NCI-H2107 treated with DMSO at 0.1 percent for 48 hours (cell line): ENCODE measurements around the gene ADCY1.
"Not testable (repeated sequence)": the region's sequence is repeated elsewhere in the genome, so short reads cannot be mapped to it uniquely, and the experiment has no call there.

Experiments used
- DNase-seq: peaks from one replicate; lab custom pipeline; 2025; ENCODE audit not compliant: unreplicated experiment; lab: John Stamatoyannopoulos, UW

ADCY1 gene

DNA sequence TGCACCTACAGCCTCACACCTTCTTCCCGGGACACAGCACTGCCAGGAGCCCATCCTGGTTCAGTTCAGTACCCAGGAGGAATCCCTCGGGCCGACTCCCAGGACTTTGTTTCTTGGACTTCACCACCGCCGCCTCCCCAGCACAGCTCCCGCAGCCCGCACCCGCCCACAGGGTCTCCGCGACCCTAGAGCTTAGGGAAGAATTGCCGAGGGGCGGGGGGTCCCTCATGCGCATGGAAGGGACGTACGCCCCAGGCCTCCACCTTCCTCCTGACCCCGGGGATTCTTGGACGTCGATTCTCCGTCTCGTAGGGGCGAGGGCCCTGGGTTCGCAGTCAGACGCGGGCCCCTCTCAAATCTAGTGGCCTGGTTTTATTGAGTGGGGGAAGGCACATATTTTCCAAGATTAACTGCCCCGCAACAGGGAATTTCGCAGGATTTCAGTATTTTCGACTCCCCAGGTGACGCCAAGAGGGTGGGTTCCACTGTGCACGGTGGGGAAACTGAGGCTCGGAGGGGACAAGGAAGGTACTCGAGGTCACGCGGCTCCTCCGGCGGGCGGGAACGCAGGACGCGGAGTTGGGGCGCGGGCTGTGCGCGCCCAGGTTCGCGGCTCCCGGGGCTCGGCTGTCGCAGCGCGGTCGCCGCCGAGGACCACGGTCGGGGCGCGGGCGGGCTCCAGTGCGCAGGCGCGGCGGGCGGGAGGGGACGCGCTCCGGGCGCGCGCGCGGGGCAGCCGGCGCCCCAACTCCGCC lies at the start of gene ADCY1:
TSS of gene ADCY1 (plus strand) at position 708 of the 755 bp plus-strand sequence. CDS start 176 bp downstream, outside the sequence.
- DNase-seq = no peak

DNA sequence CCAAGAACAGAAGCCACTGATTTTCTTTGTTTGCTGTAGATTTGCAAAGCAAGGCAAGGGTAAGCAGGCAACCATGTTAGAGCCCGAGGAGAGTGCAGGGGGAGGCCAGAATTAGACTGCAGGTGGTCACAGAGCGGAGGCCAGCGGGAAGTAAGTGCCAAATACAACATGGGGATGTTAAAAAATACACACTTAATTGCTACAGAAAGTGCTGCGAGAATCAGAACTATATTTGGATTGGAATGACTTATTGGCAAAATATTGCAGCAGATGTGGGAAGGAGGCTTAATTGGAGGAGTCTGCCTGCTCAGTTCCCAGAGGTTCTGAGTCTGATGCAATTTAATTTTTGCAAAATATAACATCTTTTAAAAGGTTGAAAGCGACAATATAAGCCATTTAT lies 49.7 kb upstream of the ADCY1 start:
- DNase-seq = no peak

DNA sequence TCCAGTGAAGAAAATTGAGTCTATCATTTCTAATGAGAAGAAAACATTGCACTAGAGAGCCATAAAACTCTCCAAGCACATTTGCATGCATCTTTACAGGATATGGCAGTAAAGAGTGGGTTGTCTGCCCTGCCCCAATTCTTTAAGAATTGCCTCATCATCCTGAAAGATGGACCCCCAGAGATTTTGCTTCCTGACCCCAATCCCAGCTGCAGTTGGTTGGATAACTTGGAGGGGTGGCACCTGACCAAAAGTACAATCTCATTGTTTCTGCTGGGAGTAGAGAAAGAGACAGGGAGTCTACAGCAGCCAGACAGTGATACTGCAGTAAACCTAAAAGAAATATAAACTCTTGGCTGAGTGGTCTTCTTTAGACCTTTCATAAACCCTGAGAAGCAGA lies 49.1 kb upstream of the ADCY1 start:
- DNase-seq = no peak

DNA sequence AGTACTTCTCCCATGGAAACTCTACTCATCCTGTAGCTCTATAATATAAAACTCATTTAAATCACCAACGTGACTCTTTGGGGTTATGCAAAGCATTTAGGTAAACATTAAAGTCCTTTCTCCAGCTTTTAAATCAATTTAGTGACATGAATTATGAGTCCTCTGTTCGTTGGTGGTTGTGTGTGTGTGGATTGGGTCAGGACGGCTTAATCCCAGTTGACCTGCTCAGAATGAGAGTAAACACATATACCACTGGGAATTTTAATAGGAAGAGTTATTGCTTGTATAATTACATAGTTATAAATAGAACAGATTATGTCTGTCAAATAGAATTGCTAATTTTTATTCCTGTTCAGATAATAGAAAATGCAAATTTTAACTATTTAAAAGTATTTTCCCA lies 30.7 kb upstream of the ADCY1 start:
- no peak for DNase-seq

DNA sequence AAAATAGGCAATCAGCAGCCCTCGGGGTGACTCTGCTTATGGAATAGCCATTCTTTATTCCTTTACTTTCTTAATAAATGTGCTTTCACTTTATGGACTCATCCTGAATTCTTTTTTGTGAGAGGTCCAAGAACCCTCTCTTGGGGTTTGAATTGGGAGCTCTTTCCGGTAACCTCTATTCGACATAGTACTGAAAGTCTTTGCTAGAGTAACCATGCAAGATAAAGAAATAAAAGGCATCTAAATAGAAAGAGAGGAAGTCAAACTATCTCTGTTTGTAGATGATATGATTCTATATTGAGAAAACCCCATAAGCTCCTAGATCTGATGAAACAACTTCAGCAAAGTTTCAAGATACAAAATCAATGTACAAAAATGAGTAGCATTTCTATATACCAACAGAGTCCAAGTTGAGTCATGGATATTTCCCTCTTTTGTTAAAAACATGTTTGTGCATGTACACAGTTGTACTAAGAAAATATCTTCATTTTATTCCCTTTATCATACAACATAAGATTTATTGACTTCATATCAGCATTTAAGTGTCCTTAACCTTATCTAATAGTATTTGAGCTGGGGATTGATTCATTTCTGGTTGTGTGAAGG lies 29.0 kb upstream of the ADCY1 start:
- DNase-seq = not testable (repeated sequence)

DNA sequence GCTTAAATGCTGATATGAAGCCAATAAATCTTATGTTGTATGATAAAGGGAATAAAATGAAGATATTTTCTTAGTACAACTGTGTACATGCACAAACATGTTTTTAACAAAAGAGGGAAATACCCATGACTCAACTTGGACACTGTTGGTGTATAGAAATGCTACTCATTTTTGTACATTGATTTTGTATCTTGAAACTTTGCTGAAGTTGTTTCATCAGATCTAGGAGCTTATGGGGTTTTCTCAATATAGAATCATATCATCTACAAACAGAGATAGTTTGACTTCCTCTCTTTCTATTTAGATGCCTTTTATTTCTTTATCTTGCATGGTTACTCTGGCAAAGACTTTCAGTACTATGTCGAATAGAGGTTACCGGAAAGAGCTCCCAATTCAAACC lies 25.3 kb upstream of the ADCY1 start:
- DNase-seq = not testable (repeated sequence)

DNA sequence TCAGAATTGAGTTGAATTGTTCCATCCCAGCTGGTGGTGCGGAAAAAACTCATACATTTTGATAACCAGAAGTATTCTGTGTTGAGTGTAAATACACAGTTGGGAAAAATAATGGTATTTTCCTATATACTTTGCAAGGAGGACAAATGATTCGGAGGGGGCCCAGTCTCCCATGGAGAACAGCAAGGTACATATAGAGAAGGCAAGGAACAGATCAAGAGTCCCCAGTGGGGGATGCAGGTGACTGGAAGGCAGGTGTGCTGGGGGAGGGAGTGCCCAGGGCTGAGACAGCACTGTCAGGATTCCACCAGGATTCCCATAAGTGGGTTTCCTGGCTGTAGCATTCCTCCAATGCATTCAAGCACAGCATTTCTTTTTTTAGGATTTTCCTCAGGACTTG lies 10.8 kb upstream of the ADCY1 start:
- DNase-seq = no peak

DNA sequence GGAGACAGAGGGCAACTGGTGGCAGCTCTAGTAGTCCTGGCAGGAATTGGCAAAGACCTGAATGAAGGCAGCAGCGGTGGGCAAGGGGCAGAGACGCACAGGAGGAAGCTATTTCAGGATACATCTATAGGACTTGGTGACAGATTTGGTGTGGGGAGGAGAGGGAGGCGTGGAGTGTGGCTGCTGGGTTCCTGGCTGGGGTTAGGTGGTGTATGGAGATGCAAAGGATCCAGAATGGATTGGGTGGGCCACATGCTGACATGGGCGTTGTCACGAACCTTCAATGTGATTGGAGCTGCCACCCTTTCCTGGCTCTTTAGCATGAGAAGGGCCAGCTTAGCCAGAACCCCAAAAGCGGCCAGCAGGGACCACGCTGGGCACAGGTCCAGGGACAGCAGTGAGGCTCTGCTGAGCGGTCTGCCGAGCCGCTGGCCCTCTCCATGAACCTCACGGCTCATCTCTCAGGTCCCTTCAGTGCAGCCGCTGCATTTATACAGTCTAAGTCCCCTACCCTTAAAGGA lies 10.2 kb upstream of the ADCY1 start:
- no peak for DNase-seq

DNA sequence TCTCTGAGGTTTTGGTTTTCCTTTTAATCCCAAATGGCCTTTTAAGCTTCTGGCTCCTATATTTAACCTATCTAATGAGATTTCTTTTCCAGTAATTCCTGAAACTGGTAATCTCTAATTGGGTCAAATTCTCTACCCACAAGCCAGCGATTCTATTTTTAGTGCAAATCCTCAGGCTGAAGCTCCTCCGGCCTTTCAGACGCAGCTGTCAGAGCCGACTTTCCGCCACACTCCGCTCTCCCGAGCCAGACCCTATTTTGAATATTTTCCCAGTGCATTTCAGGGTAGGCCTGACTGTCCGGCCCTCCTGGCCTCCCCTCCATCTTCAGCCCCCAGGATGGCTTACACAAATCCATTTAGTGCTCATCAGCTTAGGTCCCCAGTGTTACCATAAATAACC lies 9.7 kb upstream of the ADCY1 start:
- no peak for DNase-seq

DNA sequence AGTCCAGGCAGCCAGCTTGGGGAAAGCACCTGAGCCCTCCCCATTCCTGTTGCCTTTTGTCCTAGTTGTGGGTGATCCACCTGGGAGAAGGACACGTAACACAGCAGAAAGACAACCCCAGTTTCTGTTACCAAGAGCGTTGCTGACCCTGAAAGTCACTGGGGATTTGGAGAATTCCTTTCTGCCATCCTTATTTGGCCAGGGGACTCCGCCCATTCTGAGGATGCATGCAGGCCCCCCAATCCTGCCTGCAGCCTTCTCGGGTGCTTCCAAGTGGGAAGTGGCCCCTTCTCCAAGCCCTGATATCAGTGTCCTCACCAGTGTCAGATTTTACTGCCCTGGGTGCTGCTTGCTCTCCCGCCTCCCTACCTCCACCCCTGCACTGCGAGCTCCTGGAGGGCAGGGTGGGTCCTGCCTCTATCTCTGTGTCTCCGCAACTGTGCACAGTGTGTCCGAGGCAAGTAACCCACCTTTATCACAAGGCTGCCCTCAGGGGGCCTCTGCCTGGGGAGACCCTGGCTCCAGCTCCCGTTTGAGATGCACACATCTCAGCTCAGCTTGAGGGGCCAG lies 9.2 kb upstream of the ADCY1 start:
- DNase-seq = no peak

DNA sequence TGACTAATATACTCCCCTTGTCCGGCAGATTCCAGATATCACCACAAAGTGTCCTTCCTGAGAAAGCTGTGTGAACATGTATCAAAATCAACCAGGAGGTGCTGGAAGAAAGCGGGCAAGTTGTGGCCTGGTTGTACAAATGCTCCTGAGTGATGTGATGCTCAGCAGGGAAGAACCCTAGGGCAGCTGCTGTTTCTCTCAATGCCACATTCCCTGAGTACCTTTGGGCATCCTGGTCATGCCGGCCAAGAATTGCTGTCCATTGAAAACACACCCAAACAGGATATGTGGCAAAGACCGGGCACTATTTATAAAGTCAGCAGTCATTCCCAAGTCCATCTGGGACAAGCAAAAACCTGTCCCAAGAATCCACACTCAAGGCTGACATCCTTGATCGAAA lies 7.8 kb upstream of the ADCY1 start:
- no peak for DNase-seq

DNA sequence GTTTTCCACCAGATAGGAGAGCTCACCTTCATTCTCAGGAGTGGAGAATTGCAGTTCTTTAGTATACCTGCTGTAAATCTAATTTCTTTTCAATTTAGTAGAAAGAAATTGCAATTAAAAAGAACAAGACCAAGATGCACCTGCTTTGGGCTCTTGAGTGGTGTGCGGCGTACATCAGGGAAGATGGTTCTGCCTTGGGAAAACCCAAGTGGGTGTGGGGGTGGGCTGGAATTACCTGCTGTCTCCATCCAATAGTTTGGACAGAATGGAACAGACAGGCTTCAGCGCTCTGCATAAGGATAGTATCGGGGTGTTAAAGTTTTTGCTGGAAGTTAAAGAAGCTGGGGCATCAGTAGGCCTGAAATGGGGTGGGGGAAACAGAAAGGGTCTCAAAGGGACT lies 7.2 kb upstream of the ADCY1 start:
- DNase-seq = no peak

DNA sequence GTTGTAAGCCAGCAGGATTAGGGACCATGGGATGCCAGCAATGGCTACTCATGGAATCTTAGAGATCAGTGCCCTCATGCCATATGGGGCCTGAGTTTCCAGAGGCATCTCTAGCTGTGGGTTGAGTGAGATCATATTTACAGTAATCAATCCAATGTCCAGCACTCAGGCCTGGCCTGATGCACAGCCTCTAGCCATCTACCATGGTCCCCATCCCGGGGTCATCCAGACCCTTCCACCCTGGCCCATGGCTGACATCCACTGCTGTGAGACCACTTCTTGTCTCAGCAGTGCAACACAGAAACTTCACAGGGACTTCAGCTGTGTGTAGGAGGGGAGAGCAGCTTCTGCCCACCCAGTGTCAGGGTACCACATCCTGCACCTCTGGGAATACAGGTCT lies 6.5 kb upstream of the ADCY1 start:
- no peak for DNase-seq

DNA sequence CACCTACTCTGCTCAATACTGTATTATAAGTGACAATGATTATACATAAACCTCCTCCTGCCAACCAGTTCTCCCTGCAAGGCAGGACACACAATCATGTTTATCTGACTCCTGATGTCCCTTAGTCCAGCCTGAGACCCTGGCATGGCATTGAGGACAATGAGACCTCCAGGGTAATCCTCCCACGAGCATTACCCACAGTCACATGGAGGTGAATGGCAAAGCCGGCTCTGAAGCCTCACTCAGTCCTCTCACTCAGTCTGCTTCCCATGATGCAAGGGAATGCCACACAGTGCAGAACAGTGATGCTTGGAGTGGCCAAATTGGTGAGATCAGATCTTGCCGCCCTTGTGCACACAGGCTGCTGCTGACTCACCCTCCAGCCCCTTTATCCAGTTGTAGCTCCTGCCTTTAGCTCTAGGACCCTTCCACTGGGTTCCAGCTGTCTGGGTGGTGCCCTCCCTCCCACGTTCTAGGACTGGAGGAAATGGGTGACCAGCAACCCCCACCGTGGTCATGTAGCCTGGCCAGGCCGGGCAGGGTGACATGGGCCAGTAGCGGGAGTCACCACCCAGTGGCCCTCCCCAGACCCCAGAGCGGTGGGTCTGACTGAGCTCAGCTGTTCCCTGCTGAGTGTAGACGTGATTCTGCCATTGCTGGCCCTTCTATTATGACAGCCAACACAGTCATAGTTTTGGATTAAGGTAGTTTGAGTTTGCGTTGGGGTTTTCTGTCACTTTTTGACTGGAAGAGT lies 5.5 kb upstream of the ADCY1 start:
- no peak for DNase-seq

DNA sequence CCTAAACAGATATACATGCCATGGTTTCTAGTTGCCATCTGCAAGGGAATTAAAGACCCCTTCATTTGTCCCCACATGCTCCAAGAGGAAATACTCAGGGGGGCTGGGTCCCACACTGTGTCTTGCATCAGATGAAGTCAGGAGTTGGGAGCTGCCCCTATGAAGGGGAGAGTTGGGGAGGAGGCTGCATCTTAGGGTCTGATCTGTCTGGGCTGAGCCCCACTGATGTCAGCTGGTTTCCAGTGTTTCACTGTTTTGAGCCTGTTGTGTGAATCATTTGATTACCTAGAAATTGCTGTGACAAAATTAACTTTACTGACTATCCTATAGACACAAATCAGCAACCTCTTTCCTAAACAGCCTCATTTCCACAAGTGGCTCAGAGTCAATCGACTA lies 4.9 kb upstream of the ADCY1 start:
- DNase-seq = no peak

DNA sequence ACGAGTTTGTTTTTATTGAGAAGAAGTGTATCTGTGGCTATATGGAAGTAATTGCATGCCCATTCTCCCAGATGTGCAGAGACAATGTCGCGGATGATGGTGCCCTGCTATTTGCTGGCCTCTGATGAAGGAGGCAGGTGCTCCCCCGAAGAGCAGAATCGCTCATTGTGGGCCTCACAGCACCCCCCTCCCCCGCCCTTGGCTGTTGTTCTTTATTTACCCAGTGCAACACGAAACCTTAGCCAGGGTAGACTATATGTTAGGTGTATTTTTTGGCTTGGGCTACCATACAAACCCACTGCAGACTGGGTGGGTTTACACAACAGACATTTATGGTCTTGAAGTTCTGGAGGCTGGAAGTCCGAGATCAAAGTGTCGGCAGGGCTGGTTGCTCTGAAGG lies 3.4 kb upstream of the ADCY1 start:
- DNase-seq = no peak

DNA sequence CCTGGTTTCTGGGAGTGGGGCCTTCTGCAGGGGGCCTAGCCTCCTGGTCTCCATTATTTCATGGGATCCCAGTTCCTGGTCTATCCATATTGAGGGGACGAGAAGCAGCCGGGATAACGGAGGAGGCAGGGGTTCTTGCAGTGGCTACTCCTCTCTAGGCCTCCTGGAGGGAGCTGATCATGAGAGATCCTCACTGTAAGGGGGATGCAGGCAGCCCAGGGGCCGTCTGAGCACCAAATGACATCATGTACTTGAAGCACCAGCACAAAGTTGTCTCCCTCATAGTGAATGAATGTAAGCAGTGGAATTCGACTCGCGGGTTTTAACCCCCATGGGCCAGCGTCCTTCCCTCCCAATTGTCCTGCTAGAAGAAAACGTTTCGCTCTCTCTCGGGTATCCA lies 964 bp upstream of the ADCY1 start:
- no peak for DNase-seq

DNA sequence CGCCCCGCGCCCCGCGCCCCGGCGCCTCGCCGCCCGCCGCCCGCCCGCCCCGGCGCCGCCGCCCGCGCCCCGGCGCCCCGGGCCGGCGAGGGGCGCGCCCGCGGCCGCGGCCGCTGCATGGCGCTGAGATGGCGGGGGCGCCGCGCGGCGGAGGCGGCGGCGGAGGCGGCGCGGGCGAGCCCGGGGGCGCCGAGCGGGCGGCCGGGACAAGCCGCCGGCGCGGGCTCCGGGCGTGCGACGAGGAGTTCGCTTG lies 174 bp downstream of the ADCY1 start:
- no peak for DNase-seq

DNA sequence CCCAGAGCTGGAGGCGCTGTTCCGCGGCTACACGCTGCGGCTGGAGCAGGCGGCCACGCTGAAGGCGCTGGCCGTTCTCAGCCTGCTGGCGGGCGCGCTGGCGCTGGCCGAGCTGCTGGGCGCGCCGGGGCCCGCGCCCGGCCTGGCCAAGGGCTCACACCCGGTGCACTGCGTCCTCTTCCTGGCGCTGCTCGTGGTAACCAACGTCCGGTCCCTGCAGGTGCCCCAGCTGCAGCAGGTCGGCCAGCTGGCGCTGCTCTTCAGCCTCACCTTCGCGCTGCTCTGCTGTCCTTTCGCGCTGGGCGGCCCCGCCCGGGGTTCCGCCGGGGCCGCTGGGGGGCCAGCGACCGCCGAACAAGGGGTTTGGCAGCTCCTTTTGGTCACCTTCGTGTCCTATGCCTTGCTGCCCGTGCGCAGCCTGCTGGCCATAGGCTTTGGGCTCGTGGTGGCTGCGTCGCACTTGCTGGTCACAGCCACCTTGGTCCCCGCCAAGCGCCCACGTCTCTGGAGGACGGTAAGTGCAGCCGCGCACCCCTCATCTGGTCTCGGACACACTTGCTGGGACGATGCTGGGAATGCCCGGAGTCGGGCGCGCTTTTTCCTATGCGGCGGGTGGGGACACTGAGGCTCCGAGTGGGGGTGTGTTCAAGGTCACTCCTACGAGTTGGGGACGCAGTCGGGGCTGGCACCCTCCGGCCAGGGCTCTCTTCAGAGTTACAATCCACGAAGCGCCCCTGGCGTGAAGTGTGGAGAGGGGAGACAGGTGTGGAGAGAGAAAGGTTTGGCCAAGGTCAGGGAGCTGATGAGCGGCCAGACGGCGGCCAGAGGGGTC lies 717 bp downstream of the ADCY1 start:
- DNase-seq = no peak

DNA sequence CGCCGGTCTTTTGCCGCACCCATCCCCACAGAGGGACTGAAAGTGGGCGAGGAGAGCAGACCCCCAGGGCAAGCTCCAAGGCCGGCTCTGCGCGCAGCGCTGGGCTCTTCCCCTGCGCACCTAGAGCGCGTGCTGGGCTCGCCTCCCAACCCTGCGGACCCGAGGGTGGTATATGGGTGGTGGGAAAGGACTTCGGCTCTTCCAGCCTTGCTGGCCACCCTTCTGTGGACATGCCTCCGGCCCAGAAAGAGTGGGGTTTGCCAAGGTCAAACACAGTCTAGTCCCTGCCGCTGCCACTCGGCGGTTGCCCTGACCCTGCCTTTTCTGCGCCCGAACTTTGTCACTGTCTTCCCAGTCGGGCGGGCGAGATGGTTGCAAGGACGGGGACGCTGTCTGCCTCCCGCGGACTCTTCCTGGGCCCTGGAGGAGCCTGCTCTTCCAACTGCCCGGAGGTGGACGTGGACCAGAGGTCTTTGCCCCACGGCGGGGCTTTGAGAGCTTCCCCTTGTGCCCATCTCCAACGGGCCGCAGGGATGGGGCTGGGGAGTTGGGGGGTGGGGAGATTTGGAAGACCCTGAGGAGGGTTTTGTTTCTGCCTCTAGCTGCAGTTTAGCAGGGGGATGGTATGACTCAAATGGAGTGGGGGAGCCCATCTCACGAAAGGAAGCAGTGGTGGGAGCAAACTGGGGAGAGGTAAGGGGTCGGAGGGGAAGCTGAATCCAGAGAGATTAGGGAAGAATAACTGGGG lies 1.5 kb downstream of the ADCY1 start:
- no peak for DNase-seq
